HG02610 (cell line): ENCODE data around the gene FGFR4.

Source experiments
- ATAC-seq: cut with Tn5 transposase; IDR thresholded peaks from one replicate; pipeline ENCODE4 v1.9.1; 2021; ENCODE audit warnings: mild to moderate bottlenecking, moderate library complexity; ENCODE audit not compliant: unreplicated experiment

FGFR4 gene

GRCh38 chr5:177084175-177084574 lies 2.5 kb upstream of the FGFR4 start:
- no peak for ATAC-seq

- ATAC-seq: no peak
Observed at GRCh38 chr5:177085985-177086653, 596 bp upstream of the FGFR4 start.

DNA sequence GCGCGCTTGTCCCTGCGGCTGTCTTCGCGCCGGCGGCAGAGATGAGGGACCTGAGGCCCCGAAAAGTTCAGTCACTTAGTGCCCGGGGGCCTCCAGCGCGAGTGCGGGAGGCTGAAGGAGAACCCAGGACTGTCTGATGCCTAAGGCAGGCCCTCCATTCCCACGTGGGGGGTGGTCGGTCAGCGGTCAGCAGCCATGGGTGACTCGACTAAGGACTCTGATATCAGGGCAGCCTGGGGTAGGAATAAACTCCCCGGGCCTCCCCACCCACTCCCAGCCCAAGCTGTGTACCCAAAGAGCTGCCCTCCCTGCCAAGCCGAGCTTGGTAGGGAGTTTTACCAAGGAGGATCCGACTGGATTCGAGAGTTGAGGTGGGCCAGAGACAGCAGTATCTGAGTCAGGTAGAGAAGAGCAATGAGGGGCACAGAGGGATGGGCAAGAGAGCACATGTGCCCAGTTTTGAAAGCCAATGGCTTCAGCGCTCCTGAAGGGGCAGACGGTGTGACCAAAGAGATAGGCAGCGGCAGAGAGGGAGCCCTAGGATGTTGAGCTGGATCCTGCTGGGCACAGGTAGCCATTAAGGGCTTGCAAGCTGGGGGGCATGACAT lies 787 bp downstream of the FGFR4 start:
- no peak for ATAC-seq

DNA sequence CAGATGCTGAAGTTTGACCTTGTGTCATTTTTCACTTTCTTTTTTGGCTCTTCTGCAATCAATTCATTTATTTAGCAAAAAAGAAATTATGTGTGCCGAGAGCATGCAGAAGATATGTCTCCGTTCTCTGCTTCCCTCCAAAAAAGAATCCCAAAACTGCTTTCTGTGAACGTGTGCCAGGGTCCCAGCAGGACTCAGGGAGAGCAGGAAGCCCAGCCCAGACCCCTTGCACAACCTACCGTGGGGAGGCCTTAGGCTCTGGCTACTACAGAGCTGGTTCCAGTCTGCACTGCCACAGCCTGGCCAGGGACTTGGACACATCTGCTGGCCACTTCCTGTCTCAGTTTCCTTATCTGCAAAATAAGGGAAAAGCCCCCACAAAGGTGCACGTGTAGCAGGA lies 2.4 kb downstream of the FGFR4 start:
- ATAC-seq: no peak

- no peak for ATAC-seq
Observed at GRCh38 chr5:177089825-177090641, 3.3 kb downstream of the FGFR4 start.

DNA sequence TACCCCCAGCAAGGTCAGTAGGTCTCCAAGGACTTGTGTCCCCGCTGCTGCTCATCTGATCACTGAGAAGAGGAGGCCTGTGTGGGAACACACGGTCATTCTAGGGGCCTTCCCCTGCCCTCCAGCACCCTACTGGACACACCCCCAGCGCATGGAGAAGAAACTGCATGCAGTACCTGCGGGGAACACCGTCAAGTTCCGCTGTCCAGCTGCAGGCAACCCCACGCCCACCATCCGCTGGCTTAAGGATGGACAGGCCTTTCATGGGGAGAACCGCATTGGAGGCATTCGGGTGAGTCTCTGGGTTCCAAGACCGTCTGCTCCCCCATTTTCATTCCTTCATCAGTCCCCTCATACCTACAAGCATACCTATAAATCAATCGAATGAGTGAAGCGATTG lies 4.1 kb downstream of the FGFR4 start:
- no peak for ATAC-seq

DNA sequence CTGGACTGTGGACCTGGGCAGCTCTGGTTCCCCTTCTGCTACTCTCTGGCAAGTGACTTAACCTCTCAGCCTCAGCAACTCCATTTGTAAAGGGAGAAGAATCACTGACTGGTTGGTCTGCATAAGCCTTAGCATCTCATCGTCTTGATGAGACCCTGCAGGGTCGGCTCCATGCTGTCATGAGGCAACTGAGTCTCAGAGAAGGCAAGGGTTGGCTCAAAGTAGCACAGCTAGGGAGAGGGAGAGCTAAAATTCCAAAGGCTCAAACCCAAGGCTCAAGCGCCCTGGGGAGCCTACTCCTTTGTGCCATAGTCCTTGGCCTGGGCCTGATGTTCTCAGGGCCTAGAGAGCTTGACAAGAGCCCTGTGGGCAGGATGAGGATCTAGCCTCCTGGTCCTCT lies 4.5 kb downstream of the FGFR4 start:
- no peak for ATAC-seq

GRCh38 chr5:177092178-177093081 lies 5.7 kb downstream of the FGFR4 start:
- no peak for ATAC-seq

DNA sequence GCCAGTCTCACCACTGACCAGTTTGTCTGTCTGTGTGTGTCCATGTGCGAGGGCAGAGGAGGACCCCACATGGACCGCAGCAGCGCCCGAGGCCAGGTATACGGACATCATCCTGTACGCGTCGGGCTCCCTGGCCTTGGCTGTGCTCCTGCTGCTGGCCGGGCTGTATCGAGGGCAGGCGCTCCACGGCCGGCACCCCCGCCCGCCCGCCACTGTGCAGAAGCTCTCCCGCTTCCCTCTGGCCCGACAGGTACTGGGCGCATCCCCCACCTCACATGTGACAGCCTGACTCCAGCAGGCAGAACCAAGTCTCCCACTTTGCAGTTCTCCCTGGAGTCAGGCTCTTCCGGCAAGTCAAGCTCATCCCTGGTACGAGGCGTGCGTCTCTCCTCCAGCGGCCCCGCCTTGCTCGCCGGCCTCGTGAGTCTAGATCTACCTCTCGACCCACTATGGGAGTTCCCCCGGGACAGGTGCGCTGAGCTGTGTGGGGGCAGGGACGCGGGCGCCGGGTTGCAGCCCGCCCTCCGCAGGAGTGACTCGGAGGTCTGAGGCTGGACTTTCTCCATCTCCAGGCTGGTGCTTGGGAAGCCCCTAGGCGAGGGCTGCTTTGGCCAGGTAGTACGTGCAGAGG lies 6.5 kb downstream of the FGFR4 start:
- ATAC-seq: no peak

DNA sequence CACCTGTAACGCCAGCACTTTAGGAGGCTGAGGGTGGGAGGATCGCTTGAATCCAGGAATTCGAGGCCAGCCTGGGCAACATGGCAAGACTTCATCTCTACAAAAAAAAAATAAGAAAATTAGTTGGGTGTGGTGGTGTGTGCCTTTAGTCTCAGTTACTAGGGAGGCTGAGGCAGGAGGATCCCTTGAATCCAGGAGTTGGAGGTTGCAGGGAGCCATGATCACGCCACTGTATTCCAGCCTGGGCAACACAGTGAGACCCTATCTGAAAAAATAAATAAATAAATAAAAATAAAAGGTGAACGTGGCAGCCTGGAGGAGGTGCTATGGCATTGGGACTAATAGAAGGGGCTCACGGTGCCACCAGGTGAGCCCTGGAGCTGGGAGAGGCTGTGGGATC lies 7.1 kb downstream of the FGFR4 start:
- ATAC-seq: no peak

DNA sequence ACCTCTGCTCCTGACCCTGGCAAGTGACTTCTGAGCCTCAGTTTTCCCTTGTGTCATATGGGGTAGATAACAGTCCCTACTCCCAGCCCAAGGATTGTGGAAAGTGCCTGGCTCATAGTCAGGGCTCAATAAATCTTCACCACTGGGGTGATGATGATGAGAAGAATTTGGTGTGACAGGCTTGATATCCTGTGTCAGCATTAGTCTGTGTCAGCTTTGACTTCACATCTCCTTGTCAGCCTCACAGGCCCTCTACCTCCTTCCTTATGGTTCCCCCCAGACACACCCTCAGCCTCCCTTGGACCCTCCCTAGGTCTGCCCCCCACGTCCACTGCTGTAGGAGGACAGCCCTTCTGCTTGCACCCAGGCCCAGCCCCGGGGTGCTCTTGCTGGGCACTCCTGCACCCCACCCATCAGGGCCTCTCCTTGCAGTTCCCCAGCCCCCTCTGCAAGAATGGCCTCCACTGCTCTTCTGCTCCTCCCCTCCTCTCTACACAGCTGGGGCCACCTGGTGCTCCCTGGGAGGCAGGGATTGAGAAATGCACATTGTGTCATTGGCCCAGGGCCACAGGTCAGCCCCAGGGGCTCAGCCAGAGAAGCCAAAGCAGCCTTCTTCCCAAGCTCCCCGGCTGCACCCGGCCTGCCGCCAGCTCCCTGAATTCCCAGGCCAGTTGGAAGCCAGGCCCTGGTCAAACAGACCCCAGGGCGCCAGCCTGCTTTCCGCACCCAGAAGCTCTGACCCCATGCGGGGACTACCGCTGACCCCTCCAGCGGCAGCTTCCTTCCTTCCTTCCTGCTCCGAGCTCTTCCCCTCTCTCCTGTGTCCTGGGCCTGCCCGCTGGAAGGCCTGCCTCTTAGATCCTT lies 7.7 kb downstream of the FGFR4 start:
- no peak for ATAC-seq

DNA sequence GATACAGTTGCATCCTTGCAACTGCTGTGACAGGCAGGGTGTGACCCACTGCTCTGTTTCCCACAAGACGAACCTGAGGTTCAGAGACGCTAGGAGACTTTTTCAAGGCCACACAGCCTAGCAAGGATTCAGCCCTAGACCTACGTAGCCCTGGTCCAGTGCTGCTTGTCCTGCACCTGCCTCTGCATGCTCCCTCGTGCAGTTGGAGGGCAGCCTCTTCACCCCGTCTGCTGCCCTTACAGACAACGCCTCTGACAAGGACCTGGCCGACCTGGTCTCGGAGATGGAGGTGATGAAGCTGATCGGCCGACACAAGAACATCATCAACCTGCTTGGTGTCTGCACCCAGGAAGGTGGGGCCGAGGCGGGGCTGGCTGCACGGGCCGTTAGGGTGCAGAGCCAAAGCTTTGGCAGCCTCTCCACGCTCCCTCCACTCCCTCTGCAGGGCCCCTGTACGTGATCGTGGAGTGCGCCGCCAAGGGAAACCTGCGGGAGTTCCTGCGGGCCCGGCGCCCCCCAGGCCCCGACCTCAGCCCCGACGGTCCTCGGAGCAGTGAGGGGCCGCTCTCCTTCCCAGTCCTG lies 8.5 kb downstream of the FGFR4 start:
- ATAC-seq: no peak

DNA sequence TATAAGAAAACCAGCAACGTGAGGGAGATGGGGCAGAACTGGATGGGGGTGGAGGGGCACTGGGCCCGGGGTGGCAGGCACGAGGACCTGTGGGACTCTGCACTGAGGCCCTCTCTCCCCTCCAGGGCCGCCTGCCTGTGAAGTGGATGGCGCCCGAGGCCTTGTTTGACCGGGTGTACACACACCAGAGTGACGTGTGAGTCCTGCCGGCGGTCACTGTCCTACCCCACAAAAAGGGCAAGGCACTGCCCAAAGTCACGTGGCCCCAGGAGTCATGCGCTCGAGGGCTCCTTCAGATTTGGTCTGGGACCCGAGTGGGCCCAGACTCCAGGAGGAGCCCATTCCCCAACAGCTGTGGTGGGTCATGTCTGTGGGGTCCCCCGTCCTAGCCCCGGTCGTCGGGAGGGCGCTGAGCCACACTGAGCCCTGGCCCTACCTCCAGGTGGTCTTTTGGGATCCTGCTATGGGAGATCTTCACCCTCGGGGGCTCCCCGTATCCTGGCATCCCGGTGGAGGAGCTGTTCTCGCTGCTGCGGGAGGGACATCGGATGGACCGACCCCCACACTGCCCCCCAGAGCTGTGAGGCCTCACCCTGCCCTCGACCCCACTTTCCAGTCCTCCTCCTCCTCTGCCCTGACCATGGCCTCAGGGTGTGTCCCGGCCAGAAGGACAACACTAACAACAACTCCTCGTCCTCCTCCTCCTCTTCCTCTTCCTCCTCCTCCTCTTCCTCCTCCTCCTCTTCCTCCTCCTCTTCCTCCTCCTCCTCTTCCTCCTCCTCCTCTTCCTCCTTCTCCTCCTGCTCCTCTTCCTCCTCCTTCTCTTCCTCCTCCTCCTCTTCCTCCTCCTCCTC lies 9.7 kb downstream of the FGFR4 start:
- no peak for ATAC-seq

DNA sequence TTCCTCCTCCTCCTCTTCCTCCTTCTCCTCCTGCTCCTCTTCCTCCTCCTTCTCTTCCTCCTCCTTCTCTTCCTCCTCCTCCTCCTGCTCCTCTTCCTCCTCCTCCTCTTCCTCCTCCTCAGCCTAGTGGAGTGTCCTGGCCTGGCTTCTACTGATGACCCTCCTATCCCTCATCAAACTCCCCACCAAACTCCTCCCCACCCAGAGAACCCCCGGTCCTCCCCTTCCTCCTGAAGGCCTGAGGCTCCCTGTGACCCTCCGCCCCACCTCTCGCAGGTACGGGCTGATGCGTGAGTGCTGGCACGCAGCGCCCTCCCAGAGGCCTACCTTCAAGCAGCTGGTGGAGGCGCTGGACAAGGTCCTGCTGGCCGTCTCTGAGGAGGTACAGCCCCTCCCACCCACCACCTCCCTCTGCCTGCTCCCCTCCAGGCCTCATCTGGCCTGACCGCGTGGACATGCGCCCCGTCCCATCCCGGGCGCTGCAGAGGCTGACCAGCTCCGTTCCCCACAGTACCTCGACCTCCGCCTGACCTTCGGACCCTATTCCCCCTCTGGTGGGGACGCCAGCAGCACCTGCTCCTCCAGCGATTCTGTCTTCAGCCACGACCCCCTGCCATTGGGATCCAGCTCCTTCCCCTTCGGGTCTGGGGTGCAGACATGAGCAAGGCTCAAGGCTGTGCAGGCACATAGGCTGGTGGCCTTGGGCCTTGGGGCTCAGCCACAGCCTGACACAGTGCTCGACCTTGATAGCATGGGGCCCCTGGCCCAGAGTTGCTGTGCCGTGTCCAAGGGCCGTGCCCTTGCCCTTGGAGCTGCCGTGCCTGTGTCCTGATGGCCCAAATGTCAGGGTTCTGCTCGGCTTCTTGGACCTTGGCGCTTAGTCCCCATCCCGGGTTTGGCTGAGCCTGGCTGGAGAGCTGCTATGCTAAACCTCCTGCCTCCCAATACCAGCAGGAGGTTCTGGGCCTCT lies 10.6 kb downstream of the FGFR4 start:
- no peak for ATAC-seq

- no peak for ATAC-seq
Observed at GRCh38 chr5:177098120-177098469, 11.4 kb downstream of the FGFR4 start.

GRCh38 chr5:177098470-177099141 lies 11.9 kb downstream of the FGFR4 start:
- no peak for ATAC-seq
